Activated naive CD8-positive, alpha-beta T cell treated with anti-CD3 and anti-CD28 coated beads, Interleukin-2, amount 10 ng/mL, durations not matched to agents 7 days and 5 days (primary cell): ENCODE measurements around the gene SLC12A2. TPM values are rescaled to one million over a fixed set of nuclear protein-coding genes. Genes with fewer than 3 reads are reported as not detected.

ENCODE experiments used
- ATAC-seq: fragments of 150-1000 bp; cut with Tn5 transposase; one replicate; pipeline ENCODE4 v1.10.0; 2021; ENCODE audit warnings: low read depth, moderate library complexity
- POLR2A ChIA-PET: fragments of 350-600 bp; sonication (Branson Sonifier 250); formaldehyde crosslinking; loops from one replicate; lab custom pipeline; 2021; ENCODE audit warnings: antibody characterized with exemption; lab: Charles Lee
- DNase-seq: peaks from one replicate; pipeline ENCODE4 v3.0.0; 2021
- H3K27ac Mint-ChIP-seq: one replicate; pipeline ENCODE4 v1.8.0; 2022; ENCODE audit warnings: mild to moderate bottlenecking, mixed read lengths
- H3K27me3 Mint-ChIP-seq: one replicate; pipeline ENCODE4 v1.8.0; 2022; ENCODE audit warnings: mild to moderate bottlenecking, moderate library complexity, mixed read lengths
- H3K36me3 Mint-ChIP-seq: one replicate; pipeline ENCODE4 v1.8.0; 2021; ENCODE audit warnings: mild to moderate bottlenecking, mixed read lengths
- H3K4me1 Mint-ChIP-seq: one replicate; pipeline ENCODE4 v1.8.0; 2021; ENCODE audit warnings: mixed read lengths
- H3K4me3 Mint-ChIP-seq: one replicate; pipeline ENCODE4 v1.8.0; 2022; ENCODE audit warnings: mild to moderate bottlenecking, moderate library complexity, mixed read lengths
- H3K9me3 Mint-ChIP-seq: one replicate; pipeline ENCODE4 v1.8.0; 2021; ENCODE audit warnings: mixed read lengths
- total RNA-seq, 2 experiments: library from RNA; stranded (reverse); gene quantifications; one replicate each; pipeline ENCODE4 v1.2.3, GENCODE V29; 2021

SLC12A2 gene
- 10 to 100 TPM; 11.5 to 14.5 TPM for total RNA-seq

GRCh38 chr5:128083033-128083810 is at the start of gene SLC12A2:
TSS of gene SLC12A2 (plus strand) at chr5:128083766. CDS start at chr5:128083955, 189 bp downstream.
- peaks cover 48% of the 10 kb centered on the region for H3K4me1 Mint-ChIP-seq

GRCh38 chr5:128035689-128036088 is 47.9 kb upstream of the SLC12A2 start:
- no peaks in the 10 kb centered on the region for H3K27me3 Mint-ChIP-seq
- peaks cover 5% of the 10 kb centered on the region for H3K36me3 Mint-ChIP-seq
- no peak overlapping the region for H3K27ac Mint-ChIP-seq
- no peaks in the 10 kb centered on the region for H3K4me1 Mint-ChIP-seq
- DNase-seq = no peak
- no peak overlapping the region for H3K4me3 Mint-ChIP-seq
- no peak for ATAC-seq
- POLR2A ChIA-PET = no interaction called here
- peaks cover 4% of the 10 kb centered on the region for H3K9me3 Mint-ChIP-seq

More at GRCh38 chr5:128083033-128083810, at the start of gene SLC12A2:
- H3K36me3 Mint-ChIP-seq = peaks cover 23% of the 10 kb centered on the region
- peak; percentile 72 for ATAC-seq
- peak within 1 kb of the TSS; percentile 91 for H3K4me3 Mint-ChIP-seq
- no peaks in the 10 kb centered on the region for H3K27me3 Mint-ChIP-seq
- POLR2A ChIA-PET = interaction anchor here (0.7 to 1.1 kb wide), 3 partner anchors 15 to 1307 kb away, joined by 3 to 4 read pairs (median 3); no protein-coding TSS in a partner anchor
- peak within 1 kb of the TSS; percentile 96 for H3K27ac Mint-ChIP-seq
- DNase-seq = peak; percentile 93
- peaks cover 2% of the 10 kb centered on the region for H3K9me3 Mint-ChIP-seq

- peaks cover 3% of the 10 kb centered on the region for H3K9me3 Mint-ChIP-seq
These were observed 46.6 kb upstream of the SLC12A2 start for GRCh38 chr5:128036950-128037349.

DNA sequence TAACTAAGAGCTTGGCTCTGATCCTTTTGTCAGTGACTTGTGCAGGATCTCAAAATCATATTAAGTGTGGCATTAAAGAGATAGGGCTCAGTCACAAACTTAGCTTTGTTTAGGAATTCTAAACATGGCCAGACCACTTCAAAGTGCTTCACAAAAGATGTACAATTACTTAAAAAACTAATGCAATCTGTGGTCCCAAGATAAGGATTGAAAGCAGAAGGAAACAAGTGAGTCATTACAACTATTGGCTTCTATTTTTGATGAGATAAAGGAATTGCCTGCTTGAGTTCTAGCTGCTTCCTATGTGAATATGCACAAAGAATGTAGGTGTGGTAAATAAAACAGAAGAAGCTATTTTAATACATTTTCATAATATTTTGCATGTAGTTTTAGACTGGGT is 44.9 kb upstream of the SLC12A2 start:
- ATAC-seq (no peak), DNase-seq (no peak)
- POLR2A ChIA-PET = no interaction called here
- Mint-ChIP-seq H3K36me3 (peaks cover 1% of the 10 kb centered on the region), H3K27ac (no peak overlapping the region), H3K9me3 (peaks cover 3% of the 10 kb centered on the region), H3K4me3 (no peak overlapping the region), H3K4me1 (no peaks in the 10 kb centered on the region), H3K27me3 (no peaks in the 10 kb centered on the region)

More at GRCh38 chr5:128036950-128037349, 46.6 kb upstream of the SLC12A2 start:
- no peaks in the 10 kb centered on the region for H3K4me1 Mint-ChIP-seq
- ATAC-seq (no peak), DNase-seq (no peak)
- H3K27ac Mint-ChIP-seq = no peak overlapping the region
- H3K36me3 Mint-ChIP-seq = peaks cover 1% of the 10 kb centered on the region
- POLR2A ChIA-PET = no interaction called here
- H3K27me3 Mint-ChIP-seq = no peaks in the 10 kb centered on the region
- no peak overlapping the region for H3K4me3 Mint-ChIP-seq

- Mint-ChIP-seq H3K36me3 (peaks cover 5% of the 10 kb centered on the region), H3K27ac (no peak overlapping the region), H3K4me1 (no peaks in the 10 kb centered on the region), H3K4me3 (no peak overlapping the region), H3K27me3 (no peaks in the 10 kb centered on the region), H3K9me3 (peaks cover 7% of the 10 kb centered on the region)
- DNase-seq (no peak), ATAC-seq (no peak)
- POLR2A ChIA-PET = no interaction called here
These were observed 42.6 kb upstream of the SLC12A2 start for GRCh38 chr5:128040927-128041326.

GRCh38 chr5:128052780-128053179 is 30.8 kb upstream of the SLC12A2 start:
- ATAC-seq = no peak
- Mint-ChIP-seq H3K36me3 (peaks cover 23% of the 10 kb centered on the region), H3K9me3 (peaks cover 10% of the 10 kb centered on the region), H3K4me3 (no peak overlapping the region), H3K27me3 (no peaks in the 10 kb centered on the region), H3K27ac (no peak overlapping the region), H3K4me1 (no peaks in the 10 kb centered on the region)
- POLR2A ChIA-PET = no interaction called here
- DNase-seq = no peak

GRCh38 chr5:128053291-128053954 is 30.1 kb upstream of the SLC12A2 start:
- no peak overlapping the region for H3K27ac Mint-ChIP-seq
- DNase-seq (no peak), ATAC-seq (no peak)
- H3K36me3 Mint-ChIP-seq = peaks cover 24% of the 10 kb centered on the region
- POLR2A ChIA-PET = no interaction called here
- H3K4me3 Mint-ChIP-seq = no peak overlapping the region
- peaks cover 7% of the 10 kb centered on the region for H3K9me3 Mint-ChIP-seq
- no peaks in the 10 kb centered on the region for H3K27me3 Mint-ChIP-seq
- H3K4me1 Mint-ChIP-seq = no peaks in the 10 kb centered on the region

DNA sequence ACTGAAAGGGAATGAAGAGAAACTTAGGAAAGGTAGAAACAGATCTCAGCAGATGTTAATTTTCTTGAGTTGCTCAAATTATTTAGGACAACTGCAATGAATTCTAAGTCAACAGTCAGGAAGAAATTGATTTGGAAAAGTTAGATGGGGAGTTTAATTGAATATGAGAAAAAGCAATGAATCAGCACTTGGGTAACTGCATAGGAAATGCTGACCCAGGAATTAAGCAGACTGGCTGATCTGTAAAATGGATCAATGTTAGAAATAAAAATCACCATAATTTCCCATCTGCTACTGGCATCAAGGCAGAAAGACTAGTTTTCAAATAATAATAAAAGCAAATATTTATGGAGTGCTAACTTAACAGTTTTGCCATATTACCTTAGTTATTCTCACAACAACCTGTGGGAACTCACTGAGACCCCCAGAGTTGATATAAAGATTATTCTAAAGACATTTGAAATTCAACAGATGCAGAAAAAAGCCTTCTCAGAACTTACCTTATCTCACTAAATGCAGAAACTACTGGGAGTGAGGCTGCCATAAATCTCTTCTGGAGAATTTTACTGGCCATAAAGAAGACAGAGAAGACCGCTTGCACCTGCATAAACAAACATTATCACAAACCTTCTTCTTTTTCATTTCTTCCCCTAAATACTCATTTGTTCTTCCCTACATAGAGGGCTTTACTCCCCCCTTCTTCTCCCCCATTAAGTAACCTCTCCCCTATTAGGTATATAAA is 22.8 kb upstream of the SLC12A2 start:
- Mint-ChIP-seq H3K4me1 (no peaks in the 10 kb centered on the region), H3K36me3 (peaks cover 14% of the 10 kb centered on the region), H3K9me3 (no peaks in the 10 kb centered on the region), H3K4me3 (no peak overlapping the region), H3K27ac (no peak overlapping the region), H3K27me3 (no peaks in the 10 kb centered on the region)
- POLR2A ChIA-PET = no interaction called here
- no peak for DNase-seq
- ATAC-seq = no peak

DNA sequence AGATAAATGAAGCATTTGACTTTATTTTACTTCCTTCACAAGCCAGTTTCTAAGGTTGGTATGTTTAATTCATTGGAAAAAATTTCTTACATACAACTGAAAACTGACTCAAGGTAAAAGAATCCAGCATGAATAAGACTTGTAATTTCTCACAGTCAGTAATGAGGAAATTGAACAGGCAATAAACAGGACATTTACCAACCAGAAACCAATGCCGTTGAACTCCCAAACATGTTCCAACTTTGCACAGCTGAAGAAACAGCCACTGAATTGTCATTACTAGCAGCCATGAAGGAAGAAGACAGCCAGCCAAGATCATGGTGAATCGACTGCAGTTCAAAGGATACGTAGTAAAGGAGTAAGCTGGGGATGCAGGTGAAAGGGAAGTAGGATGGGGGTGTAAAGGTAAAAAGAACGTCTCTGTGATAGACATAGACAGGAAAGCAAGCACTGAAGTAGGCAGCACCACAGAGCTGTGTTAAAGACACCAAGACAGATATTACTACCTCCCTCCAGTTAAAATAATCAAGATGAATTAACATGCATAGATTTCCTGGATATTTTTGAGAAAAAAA is 21.3 kb upstream of the SLC12A2 start:
- Mint-ChIP-seq H3K27ac (no peak overlapping the region), H3K27me3 (no peaks in the 10 kb centered on the region), H3K36me3 (peaks cover 9% of the 10 kb centered on the region), H3K9me3 (no peaks in the 10 kb centered on the region), H3K4me1 (no peaks in the 10 kb centered on the region), H3K4me3 (no peak overlapping the region)
- ATAC-seq (no peak), DNase-seq (no peak)
- POLR2A ChIA-PET = no interaction called here

- no peak for ATAC-seq
- Mint-ChIP-seq H3K27ac (no peak overlapping the region), H3K9me3 (no peaks in the 10 kb centered on the region), H3K27me3 (no peaks in the 10 kb centered on the region), H3K4me1 (peaks cover 3% of the 10 kb centered on the region), H3K36me3 (peaks cover 5% of the 10 kb centered on the region), H3K4me3 (no peak overlapping the region)
- POLR2A ChIA-PET = no interaction called here
- no peak for DNase-seq
These were observed 9.4 kb upstream of the SLC12A2 start for GRCh38 chr5:128074171-128074570.

DNA sequence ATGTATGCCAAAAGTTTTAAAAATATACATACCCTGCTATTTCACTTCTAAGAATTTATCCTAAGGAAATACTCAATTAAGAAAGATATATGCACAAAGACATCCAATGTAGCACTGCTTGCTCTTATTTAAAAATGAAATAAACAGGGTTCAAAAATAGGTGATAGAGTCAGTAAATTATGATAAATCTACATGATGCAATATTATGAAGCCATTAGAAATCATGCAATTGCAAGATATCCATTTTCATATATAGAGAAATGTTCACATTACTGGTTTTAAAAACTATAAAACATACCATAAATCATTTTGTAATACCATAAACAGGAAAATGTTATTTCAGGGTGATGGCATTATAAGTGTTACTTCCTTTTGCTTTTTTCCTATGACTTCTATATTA is 8.6 kb upstream of the SLC12A2 start:
- H3K4me3 Mint-ChIP-seq = no peak overlapping the region
- no peaks in the 10 kb centered on the region for H3K27me3 Mint-ChIP-seq
- DNase-seq = no peak
- H3K36me3 Mint-ChIP-seq = peaks cover 5% of the 10 kb centered on the region
- no peaks in the 10 kb centered on the region for H3K9me3 Mint-ChIP-seq
- no peak for ATAC-seq
- no peak overlapping the region for H3K27ac Mint-ChIP-seq
- peaks cover 5% of the 10 kb centered on the region for H3K4me1 Mint-ChIP-seq
- POLR2A ChIA-PET = interaction anchor here (0.7 kb wide), 1 partner anchor 1053 kb away, joined by 4 read pairs; no protein-coding TSS in a partner anchor

DNA sequence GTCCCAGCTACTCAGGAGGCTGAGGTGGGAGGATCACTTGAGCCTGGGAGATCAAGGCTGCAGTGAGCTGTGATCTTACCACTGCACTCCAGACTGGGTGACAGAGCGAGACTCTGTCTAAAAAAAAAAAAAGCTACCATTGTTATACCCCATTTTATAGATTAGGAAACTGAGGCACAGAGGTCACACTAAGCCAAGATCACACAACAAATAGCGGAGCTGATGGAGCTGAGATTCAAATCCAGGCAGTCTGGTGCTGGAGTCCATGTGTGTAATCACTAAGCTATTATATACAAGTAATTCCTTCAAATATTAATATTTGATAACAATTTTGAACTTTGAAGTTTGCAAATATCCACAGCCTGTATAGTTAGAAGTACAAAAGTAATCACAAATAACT is 6.0 kb upstream of the SLC12A2 start:
- Mint-ChIP-seq H3K27me3 (no peaks in the 10 kb centered on the region), H3K9me3 (no peaks in the 10 kb centered on the region), H3K36me3 (peaks cover 16% of the 10 kb centered on the region), H3K4me3 (no peak overlapping the region), H3K4me1 (peaks cover 22% of the 10 kb centered on the region), H3K27ac (no peak overlapping the region)
- DNase-seq (no peak), ATAC-seq (no peak)
- POLR2A ChIA-PET = no interaction called here
